ENCODE results near the gene RIOK1.
"Not testable (repeated sequence)": the region's sequence is repeated elsewhere in the genome, so short reads cannot be mapped to it uniquely, and the experiment has no call there.

RIOK1 gene

DNA sequence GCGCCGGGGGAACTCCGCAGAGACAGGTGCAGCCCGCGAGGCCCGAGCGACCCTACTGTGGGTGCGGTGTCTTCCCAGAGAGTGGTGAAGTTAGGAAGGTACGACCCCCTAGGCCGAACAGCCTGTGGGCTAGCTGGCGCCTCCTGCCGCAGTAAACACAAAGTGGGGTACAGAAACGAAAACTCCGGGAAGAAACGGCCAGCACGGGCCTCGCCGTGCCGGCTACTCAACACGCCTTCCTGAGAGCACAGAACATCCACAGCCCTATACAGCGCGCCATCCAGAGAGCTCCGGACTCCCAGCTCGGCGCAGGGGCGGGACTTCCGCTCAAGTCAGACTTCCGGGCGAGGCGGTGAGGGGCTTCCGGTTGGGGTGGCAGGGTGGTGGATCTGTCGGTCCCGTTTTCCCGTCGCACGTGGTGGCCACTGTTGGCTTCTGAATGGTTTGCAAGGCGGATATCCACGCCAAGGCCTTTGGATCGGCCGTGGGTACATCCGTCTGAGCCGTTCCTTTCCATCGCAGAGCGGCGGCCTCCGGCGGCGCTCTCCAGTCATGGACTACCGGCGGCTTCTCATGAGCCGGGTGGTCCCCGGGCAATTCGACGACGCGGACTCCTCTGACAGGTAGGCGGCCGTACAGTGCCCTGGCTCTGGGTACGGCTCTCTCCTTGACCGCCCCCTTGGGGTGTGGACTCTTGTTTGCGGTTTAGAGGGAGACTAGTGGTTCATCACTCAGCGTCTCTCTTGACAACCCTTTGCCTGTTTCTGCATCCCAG is at the start of gene RIOK1, which contains the start of gene CAGE1:
Gene RIOK1, plus strand, starts transcription at position 358 of the 775 bp plus-strand sequence. Its CDS starts 195 bp downstream, at position 553.
Gene CAGE1, minus strand, starts transcription at position 292 of the 775 bp plus-strand sequence. CDS start 2,569 bp downstream, outside the sequence.
- DNase-seq (ENCODE audit: low read depth in 2 of 2): peak; percentile 93

DNA sequence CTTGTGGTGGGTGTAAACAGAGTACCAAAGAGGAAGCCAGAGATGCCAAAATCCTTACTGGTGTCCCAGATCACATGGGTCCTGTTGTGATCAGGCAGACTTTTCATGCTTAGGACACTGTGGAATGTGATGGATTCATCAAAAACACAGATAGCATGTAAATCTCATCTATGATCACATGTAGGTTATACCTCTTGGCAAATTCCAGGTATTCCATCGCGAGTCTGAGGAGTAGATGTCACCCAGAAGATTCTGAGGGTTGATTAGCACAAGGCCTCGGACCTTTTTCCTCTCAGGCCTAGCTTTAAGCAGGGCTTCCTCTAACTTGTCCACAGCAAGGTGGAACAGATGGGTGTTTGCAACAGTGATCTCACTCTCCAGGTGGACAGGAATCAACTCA is 48.3 kb upstream of the RIOK1 start:
- no peak for DNase-seq (ENCODE audit: low read depth in 2 of 2)

DNA sequence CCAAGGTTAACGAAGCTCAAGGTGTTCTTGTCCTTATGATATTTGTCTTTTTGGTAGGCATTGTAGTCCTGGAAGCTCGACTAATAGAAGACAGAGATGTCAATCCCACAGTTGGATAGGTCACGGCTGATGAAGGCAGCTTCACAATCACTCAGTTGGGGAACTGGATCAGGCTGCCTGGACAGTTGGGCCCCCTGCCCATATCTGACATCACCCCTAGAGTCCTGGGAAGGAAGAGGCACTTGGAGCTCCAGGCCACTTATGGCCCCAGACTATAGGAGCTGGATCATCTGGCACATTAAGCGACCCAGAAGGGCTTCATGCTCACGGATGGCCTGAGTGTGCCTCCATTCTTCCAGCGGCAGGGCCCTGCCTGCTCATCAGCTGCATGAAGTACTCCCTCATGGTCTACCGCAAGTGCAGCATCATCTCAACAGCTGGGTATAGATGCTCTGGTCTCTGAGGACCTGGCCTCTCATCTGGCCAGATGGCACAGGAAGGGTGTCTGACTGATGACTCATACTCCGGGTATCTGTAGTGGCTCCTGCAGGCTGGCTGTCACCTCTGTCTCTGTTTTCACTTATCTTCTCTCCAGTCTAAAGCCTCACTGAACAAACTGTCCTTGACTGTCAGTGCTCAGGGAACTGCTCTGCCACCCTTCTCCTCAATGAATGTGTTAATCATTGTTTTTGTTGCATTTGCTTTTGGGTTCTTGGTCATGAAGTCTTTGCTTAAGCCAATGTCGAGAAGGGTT is 47.4 kb upstream of the RIOK1 start:
- no peak for DNase-seq (ENCODE audit: low read depth in 2 of 2)

DNA sequence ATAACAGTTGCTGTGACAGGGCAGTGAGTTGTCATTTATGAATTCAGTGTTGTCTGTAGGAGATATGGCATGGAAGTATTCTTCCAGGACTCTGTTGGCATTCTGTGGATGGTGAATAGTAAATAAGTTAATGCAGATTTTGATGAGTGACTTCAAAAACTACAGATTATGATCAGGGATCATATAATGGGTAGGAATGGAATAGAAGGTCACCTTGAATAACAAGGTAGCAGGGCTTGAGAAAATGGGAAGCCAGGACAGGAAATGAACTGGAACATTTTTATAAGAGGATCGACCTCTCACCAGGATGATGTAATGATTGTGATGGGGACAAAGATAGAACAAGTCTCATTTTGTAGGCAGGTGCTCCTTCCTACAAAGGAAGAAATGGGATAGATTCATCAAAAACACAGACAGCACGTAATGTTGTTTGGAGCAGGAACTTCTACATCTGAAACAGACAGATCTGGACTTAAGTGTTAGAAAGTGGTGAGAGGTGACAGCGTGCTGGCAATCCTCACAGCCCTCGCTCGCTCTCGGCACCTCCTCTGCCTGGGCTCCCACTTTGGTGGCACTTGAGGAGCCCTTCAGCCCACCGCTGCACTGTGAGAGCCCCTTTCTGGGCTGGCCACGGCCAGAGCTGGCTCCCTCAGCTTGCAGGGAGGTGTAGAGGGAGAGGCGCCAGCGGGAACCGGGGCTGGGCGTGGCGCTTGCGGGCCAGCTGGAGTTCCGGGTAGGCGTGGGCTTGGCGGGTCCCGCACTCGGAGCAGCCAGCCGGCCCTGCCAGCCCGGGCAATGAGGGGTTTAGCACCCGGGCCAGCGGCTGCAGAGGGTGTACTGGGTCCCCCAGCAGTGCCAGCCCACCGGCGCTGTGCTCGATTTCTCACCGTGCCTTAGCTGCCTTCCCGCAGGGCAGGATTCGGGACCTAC is 45.8 kb upstream of the RIOK1 start:
- DNase-seq (ENCODE audit: low read depth in 2 of 2): no peak

DNA sequence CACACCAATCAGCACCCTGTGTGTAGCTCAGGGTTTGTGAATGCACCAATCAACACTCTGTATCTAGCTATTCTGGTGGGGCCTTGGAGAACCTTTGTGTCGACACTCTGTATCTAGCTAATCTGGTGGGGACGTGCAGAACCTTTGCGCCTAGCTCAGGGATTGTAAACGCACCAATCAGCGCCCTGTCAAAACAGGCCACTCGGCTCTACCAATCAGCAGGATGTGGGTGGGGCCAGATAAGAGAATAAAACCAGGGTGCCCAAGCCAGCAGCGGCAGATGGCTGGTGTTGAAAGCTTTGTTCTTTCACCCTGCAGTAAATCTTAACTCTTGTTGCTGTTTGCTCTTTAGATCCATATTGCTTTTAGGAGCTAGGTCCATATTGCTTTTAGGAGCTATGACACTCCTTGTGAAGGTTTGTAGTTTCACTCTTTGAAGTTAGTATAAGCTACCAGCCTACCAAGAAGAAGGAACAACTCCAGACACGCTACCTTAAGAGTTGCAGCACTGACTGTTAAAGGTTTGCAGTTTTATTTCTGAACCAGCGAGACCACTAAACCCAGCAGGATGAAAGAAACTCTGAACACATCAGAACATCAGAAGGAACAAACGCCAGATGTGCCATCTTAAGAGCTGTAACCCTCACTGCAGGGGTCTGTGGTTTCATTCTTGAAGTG is 44.7 kb upstream of the RIOK1 start:
- not testable (repeated sequence) for DNase-seq (ENCODE audit: low read depth in 2 of 2)

DNA sequence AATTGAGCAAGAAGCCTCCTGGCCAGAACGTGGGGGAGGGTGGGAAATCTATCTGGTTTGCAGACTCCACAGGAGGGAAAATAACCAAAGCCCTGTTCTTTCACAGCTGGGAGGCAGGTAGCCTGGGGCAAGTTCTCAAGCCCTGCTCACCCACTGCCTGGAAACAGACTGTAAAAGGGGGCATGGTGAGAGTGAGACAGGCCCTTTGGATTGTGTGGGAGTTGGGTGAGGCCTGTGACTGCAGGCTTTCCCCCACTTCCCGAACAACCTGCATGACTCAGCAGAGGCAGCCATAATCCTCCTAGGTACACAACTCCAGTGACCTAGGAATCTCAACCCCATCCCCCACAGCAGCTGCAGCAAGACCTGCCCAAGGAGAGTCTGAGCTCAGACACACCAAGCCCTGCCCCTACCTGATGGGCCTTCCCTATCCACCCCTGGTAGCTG is 42.0 kb upstream of the RIOK1 start:
- not testable (repeated sequence) for DNase-seq (ENCODE audit: low read depth in 2 of 2)

DNA sequence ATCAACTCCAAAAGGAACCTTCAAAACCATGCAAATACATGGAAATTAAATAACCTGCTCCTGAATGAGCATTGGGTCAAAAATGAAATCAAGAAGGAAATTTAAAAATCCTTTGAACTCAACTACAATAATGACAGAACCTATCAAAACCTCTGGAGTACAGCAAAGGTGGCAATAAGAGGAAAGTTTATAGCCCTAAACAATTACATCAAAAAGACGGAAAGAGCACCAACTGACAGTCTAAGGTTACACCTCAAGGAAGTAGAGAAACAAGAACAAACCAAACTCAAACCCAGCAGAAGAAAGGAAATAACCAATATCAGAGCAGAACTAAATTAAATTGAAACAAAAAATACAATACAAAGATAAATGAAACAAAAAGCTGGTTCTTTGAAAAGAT is 39.0 kb upstream of the RIOK1 start:
- not testable (repeated sequence) for DNase-seq (ENCODE audit: low read depth in 2 of 2)

GRCh38 chr6:7351916-7352315 is 37.7 kb upstream of the RIOK1 start:
- not testable (repeated sequence) for DNase-seq (ENCODE audit: low read depth in 2 of 2)

GRCh38 chr6:7367408-7367807 is 22.2 kb upstream of the RIOK1 start:
- DNase-seq (ENCODE audit: low read depth in 2 of 2): no peak

DNA sequence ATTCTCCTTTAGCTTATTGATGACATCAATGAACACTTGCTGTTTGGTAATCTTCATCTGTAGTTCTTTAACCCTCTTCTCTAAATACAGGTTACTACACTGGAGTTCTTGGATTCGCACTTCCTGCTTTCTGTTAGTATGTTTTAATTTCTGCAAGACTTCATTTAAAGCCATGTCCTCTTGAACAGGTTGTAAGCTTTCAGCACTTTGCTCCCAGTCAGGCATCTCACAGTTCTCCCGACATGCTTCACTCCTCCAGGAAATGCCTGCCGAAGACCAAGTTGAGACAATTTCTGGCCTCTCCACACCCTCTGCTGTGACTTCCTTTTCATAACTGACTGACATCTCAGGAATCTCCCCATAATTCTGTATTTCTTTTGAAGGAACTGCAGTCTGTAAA is 15.9 kb upstream of the RIOK1 start:
- DNase-seq (ENCODE audit: low read depth in 2 of 2): no peak

DNA sequence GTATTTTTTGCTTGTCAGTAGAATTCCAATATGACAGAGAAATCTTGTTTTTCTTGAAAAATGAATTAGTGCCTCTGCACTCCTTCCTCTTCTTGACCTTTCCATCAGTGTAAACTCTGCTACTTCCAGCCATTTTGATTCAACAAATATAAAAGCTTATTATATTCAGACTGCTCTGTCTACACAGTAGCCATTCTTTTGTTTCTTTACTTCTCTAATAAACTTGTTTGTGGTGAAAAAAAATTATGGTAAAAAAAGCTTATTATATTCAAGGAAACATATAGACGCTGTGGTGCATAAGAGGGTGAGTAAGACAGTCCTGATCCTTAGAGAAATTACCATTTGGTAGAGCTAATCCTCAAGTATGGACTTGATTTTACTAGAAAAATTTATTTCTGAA is 11.6 kb upstream of the RIOK1 start:
- no peak for DNase-seq (ENCODE audit: low read depth in 2 of 2)

DNA sequence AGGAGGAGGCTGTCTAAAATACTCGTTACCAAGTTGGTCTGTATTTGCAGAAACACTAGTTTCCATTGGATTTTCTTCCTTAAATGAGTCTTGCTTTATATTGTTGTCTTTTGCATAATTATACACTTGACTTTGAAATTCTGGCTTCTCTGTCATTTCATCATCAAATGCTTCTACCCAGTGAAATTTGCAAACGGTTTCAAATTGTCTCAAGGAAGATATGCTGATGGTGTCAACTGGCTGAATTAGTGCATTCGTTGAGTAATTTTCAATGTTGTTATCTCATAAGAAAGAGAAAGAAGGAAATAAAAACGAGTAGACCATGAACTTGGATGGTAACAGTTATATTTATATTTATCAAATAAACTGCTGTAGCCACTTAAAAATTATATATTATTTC is 10.9 kb upstream of the RIOK1 start:
- no peak for DNase-seq (ENCODE audit: low read depth in 2 of 2)

- DNase-seq (ENCODE audit: low read depth in 2 of 2): no peak
Observed at GRCh38 chr6:7381092-7381491, 8.5 kb upstream of the RIOK1 start.

GRCh38 chr6:7389162-7389450 is 502 bp upstream of the RIOK1 start:
- DNase-seq (ENCODE audit: low read depth in 2 of 2): no peak

DNA sequence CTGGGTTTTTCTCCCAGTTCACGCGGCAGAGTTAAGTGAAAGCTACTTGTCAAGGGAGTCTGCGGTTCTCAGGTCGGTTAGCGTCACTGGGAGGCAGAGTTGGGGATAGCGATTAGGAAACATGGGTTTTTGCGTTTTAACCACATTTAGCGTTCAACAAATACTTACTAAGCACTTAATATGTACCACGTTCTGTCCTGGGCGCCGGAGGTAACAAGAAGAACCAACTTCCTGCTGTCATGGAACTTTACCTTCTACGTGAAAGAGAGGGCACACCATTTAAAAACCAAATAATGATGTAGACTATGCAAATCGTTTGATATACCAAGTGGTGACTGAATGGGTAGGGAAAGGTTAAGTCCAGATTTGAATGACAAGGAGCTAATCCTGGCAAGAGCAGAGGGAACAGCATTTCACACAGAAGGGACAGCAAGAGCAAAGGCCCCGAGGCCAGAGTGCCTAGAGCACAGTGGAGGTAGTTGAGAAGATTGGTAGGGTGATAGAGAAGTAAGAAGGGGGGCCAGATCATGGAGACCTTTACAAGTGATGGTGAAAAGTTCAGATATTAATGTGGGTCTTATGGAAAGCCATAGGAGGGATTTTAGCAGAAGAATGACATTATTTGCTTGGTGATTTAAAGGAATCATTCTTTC is 744 bp downstream of the RIOK1 start:
- DNase-seq (ENCODE audit: low read depth in 2 of 2): no peak

GRCh38 chr6:7391151-7391550 is 1.5 kb downstream of the RIOK1 start:
- no peak for DNase-seq (ENCODE audit: low read depth in 2 of 2)

DNA sequence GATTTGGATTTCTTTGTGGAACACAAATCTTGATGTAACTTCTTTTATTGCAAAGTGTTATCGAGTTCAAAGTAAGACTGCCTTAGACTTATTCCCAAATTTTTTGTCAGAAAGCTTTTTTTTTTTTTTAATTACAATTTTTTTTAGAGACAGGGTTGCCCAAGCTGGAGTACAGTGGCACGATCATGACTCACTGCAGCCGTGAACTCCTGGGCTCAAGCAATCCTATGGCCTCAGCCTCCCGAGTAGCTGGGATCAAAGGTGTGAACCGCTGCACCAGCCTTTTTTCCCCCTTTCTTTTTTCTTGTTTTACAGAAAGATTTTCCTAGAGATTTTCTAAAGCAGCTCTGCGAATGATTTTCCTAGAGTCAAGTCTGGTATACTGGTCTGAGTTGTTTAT is 2.8 kb downstream of the RIOK1 start:
- DNase-seq (ENCODE audit: low read depth in 2 of 2): no peak

DNA sequence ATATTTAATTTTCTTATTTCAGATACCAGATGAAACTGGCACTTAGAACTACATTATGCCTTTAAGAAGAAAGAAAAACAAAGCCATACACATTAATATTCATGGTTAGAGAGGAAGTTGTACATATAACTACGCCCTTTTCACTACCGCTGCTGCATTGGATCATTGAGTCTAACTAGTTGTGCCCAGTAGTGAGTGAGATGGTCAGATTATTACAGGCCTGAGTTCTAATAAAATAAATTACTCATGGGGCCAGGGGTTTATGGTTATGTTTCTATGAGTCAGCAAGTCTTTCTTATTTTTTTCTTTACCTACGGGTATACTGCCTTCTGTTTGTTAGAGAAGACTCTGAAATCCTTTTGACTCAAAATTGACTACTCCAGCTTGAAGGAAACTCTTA is 11.5 kb downstream of the RIOK1 start:
- DNase-seq (ENCODE audit: low read depth in 2 of 2): no peak

DNA sequence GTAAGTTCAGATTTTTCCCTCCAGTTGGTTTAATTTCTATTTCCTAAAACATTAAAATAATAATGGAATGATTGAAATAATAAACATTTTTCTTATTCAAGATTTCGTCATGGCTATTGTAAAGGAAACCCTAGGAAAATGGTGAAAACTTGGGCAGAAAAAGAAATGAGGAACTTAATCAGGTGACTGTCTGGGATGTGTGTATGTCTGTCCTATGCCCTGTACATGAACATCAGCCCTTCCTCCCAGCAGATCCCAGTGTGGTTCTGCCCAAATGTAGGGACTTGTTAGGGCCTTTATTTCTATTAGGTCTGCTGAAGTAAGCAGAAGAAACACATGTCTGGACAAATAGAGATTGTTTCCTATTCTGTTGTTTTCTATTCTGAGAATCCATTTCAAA is 13.1 kb downstream of the RIOK1 start:
- DNase-seq (ENCODE audit: low read depth in 2 of 2): no peak

DNA sequence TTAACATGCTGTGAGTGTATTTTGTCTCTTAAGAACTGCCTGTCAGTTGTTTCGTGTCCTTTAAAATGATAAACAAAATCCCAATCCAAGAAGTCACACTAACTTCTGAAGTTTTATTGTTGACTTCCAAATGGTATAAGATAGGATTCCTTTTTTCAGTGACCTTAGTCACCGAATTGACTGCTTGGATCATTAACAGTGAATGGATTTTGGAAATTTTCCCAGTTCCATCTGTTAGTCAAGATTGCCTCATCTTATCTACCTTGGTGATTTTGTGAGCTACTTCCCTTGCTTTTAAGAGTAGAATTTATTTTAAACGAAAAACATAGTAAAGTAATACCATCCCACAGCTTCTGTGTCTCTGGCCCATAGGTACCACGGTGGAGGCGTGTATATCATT is 14.9 kb downstream of the RIOK1 start:
- DNase-seq (ENCODE audit: low read depth in 2 of 2): no peak

DNA sequence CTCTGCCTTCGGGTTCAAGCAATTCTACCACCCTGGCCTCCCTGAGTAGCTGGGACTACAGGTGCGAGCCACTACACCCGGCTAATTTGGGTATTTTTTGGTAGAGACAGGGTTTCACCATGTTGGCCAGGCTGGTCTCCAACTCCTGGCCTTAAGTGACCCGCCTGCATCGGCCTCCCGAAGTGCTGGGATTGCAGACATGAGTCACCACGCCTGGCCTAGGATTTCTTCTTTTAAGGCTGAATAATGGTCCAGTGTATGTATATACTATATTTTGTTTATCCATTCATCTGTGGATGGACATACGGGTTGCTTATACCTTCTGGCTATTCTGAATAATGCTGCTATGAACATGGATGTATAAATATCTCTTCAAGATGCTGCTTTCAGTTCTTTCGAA is 17.1 kb downstream of the RIOK1 start:
- no peak for DNase-seq (ENCODE audit: low read depth in 2 of 2)

Measured in activated CD4-positive, alpha-beta T cell treated with anti-CD3 and anti-CD28 coated beads for 24 hours (primary cell).